Hepatocyte (in vitro differentiated cells): Measurements from ENCODE around the gene CRY2. TPM values are rescaled to one million over a fixed set of nuclear protein-coding genes. Genes with fewer than 3 reads are reported as not detected.
A peak's percentile ranks its signal among the peaks of the same experiment; 100 is the strongest.

Experiments used
- DNase-seq: peaks from one replicate; pipeline ENCODE4 v3.0.0-alpha.2; 2016; ENCODE audit warnings: low spot score
- H2AFZ ChIP-seq: fragments of 200-600 bp; sonication (generic); 2 replicates; pipeline ENCODE4 v1.6.0; 2016; ENCODE audit warnings: antibody characterized with exemption, mild to moderate bottlenecking
- H3K27ac ChIP-seq: fragments of 200-600 bp; sonication (generic); 2 replicates; pipeline ENCODE4 v1.5.1; 2016; ENCODE audit warnings: mild to moderate bottlenecking
- H3K27me3 ChIP-seq: fragments of 200-600 bp; sonication (generic); 2 replicates; pipeline ENCODE4 v1.6.1; 2016
- H3K36me3 ChIP-seq: fragments of 200-600 bp; sonication (generic); replicated peaks from 2 replicates; pipeline ENCODE4 v1.5.1; 2016; ENCODE audit warnings: low read depth; ENCODE audit not compliant: insufficient read depth
- H3K4me1 ChIP-seq: fragments of 200-600 bp; sonication (generic); 2 replicates; pipeline ENCODE4 v1.5.1; 2016; ENCODE audit warnings: mild to moderate bottlenecking, moderate library complexity; ENCODE audit not compliant: insufficient read depth
- H3K4me2 ChIP-seq: fragments of 200-600 bp; sonication (generic); 2 replicates; pipeline ENCODE4 v1.6.0; 2016
- H3K4me3 ChIP-seq: fragments of 200-600 bp; sonication (generic); 2 replicates; pipeline ENCODE4 v1.5.1; 2016; ENCODE audit warnings: mild to moderate bottlenecking
- H3K79me2 ChIP-seq: fragments of 200-600 bp; sonication (generic); 2 replicates; pipeline ENCODE4 v1.6.0; 2017; ENCODE audit warnings: mild to moderate bottlenecking
- H3K9me2 ChIP-seq: fragments of 200-600 bp; sonication (generic); replicated peaks from 2 replicates; pipeline ENCODE4 v1.6.0; 2017; ENCODE audit warnings: mild to moderate bottlenecking; ENCODE audit not compliant: insufficient read depth
- H3K9me3 ChIP-seq: fragments of 200-600 bp; sonication (generic); 2 replicates; pipeline ENCODE4 v1.5.1; 2016; ENCODE audit warnings: low read depth, mild to moderate bottlenecking
- H4K20me1 ChIP-seq: fragments of 200-600 bp; sonication (generic); 2 replicates; pipeline ENCODE4 v1.6.0; 2016; ENCODE audit warnings: mild to moderate bottlenecking; ENCODE audit not compliant: insufficient read depth, poor library complexity, severe bottlenecking
- EZH2 ChIP-seq: fragments of 200-600 bp; sonication (generic); IDR thresholded peaks from 2 replicates; pipeline ENCODE4 v1.6.1; 2016; ENCODE audit warnings: antibody characterized with exemption, mild to moderate bottlenecking, borderline replicate concordance
- EZH2phosphoT487 ChIP-seq: fragments of 200-600 bp; sonication (generic); IDR thresholded peaks from one replicate; pipeline ENCODE4 v1.6.1; 2018; ENCODE audit warnings: antibody characterized with exemption, mild to moderate bottlenecking, low read depth, moderate library complexity; ENCODE audit not compliant: unreplicated experiment, severe bottlenecking
- WGBS: methylation state at CpG from one replicate; pipeline ENCODE4 v1.1.6; 2016; ENCODE audit warnings: low lambda C conversion rate; ENCODE audit errors: missing lambda C conversion rate; 5-methylcytosine and 5-hydroxymethylcytosine counted together
- polyA plus RNA-seq: library from polyadenylated mRNA; unstranded; fragments of >200 nt; fragmentation: Nextera tagmentation; extraction: Ambion mirVana; gene quantifications from 2 replicates; pipeline ENCODE4 v1.2.1, GENCODE V29; 2016
- total RNA-seq: library from RNA; depleted of rRNA; stranded (reverse); fragments of >200 nt; gene quantifications from 2 replicates; pipeline ENCODE4 v1.2.3, GENCODE V29; 2014
- TF ChIP-seq, protein P1 (sequence below): fragments of 200-600 bp; sonication (generic); IDR thresholded peaks from 2 replicates; pipeline ENCODE4 v1.5.1; 2016; ENCODE audit warnings: antibody characterized with exemption, mild to moderate bottlenecking; ENCODE audit not compliant: poor library complexity

The CRY2 gene
- total and polyA plus RNA-seq, 2 experiments from 2014 or later = 23.8 to 27.6 TPM

GRCh38 chr11:45921561-45922424 lies 74.5 kb downstream of the CRY2 start:
- Histone ChIP-seq H3K36me3 (no peaks in the 10 kb centered on the region), H3K4me3 (peak overlapping the region; percentile 45), H3K4me2 (peak overlapping the region; percentile 92), H3K27ac (peak overlapping the region; percentile 80), H2AFZ (peak overlapping the region; percentile 79), H3K9me3 (no peaks in the 10 kb centered on the region), H3K9me2 (no peaks in the 10 kb centered on the region), H3K79me2 (peaks cover 5% of the 10 kb centered on the region), H3K27me3 (peaks cover 8% of the 10 kb centered on the region), H4K20me1 (no peaks in the 10 kb centered on the region), H3K4me1 (peaks cover 12% of the 10 kb centered on the region)
- WGBS = 5% methylated on average over 35 of the region's 54 CpGs
- TF ChIP-seq EZH2 (no peak), EZH2phosphoT487 (no peak)
- TF ChIP-seq, protein P1, sequence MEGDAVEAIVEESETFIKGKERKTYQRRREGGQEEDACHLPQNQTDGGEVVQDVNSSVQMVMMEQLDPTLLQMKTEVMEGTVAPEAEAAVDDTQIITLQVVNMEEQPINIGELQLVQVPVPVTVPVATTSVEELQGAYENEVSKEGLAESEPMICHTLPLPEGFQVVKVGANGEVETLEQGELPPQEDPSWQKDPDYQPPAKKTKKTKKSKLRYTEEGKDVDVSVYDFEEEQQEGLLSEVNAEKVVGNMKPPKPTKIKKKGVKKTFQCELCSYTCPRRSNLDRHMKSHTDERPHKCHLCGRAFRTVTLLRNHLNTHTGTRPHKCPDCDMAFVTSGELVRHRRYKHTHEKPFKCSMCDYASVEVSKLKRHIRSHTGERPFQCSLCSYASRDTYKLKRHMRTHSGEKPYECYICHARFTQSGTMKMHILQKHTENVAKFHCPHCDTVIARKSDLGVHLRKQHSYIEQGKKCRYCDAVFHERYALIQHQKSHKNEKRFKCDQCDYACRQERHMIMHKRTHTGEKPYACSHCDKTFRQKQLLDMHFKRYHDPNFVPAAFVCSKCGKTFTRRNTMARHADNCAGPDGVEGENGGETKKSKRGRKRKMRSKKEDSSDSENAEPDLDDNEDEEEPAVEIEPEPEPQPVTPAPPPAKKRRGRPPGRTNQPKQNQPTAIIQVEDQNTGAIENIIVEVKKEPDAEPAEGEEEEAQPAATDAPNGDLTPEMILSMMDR = no peak
- peak; percentile 82 for DNase-seq

- H3K79me2 ChIP-seq = no peaks in the 10 kb centered on the region
- no peaks in the 10 kb centered on the region for H4K20me1 ChIP-seq
- peaks cover 8% of the 10 kb centered on the region for H3K27me3 ChIP-seq
- TF ChIP-seq, protein P1 = no peak
- TF ChIP-seq EZH2phosphoT487 (no peak), EZH2 (peak; percentile 40)
- under 1% methylated on average over 35 of the region's 73 CpGs for WGBS
- peak within 1 kb of the TSS; percentile 79 for H2AFZ ChIP-seq
- H3K27ac ChIP-seq = peak within 1 kb of the TSS; percentile 80
- H3K9me2 ChIP-seq = no peaks in the 10 kb centered on the region
- no peaks in the 10 kb centered on the region for H3K36me3 ChIP-seq
- peak; percentile 77 for DNase-seq
- peak within 1 kb of the TSS; percentile 45 for H3K4me3 ChIP-seq
- peaks cover 12% of the 10 kb centered on the region for H3K4me1 ChIP-seq
- H3K4me2 ChIP-seq = peak within 1 kb of the TSS; percentile 92
- no peaks in the 10 kb centered on the region for H3K9me3 ChIP-seq
These were observed 75.3 kb downstream of the CRY2 start, which contains the start of gene LARGE2 for GRCh38 chr11:45922425-45923082. TSS of gene LARGE2 (plus strand) at chr11:45922656. CDS start at chr11:45922883, 227 bp downstream.

- WGBS = 84% methylated on average over 20 of the region's 22 CpGs
- no peak overlapping the region for H3K27ac ChIP-seq
These were observed 77.0 kb downstream of the CRY2 start for GRCh38 chr11:45924036-45924915.

More at GRCh38 chr11:45924036-45924915, 77.0 kb downstream of the CRY2 start:
- Histone ChIP-seq H4K20me1 (no peaks in the 10 kb centered on the region), H3K4me1 (peaks cover 12% of the 10 kb centered on the region), H3K9me3 (no peaks in the 10 kb centered on the region), H3K79me2 (no peaks in the 10 kb centered on the region), H3K27me3 (peaks cover 8% of the 10 kb centered on the region), H3K36me3 (no peaks in the 10 kb centered on the region), H2AFZ (no peak overlapping the region), H3K9me2 (no peaks in the 10 kb centered on the region), H3K4me2 (no peak overlapping the region), H3K4me3 (no peak overlapping the region)
- no peak for DNase-seq
- TF ChIP-seq, protein P1 = no peak
- TF ChIP-seq EZH2phosphoT487 = no peak
- no peak for TF ChIP-seq EZH2
